Type B pancreatic cell (in vitro differentiated cells): ENCODE measurements around the gene EPB41L4B. TPM values are rescaled to one million over a fixed set of nuclear protein-coding genes. Genes with fewer than 3 reads are reported as not detected.

ENCODE experiments used
- DNase-seq: peaks from one replicate; pipeline ENCODE4 v3.0.0; 2021; ENCODE audit warnings: mixed read lengths; ENCODE audit not compliant: unreplicated experiment; ENCODE audit errors: extremely low spot score
- H3K27ac Mint-ChIP-seq: 2 replicates; pipeline ENCODE4 v1.8.0; 2021; ENCODE audit warnings: mild to moderate bottlenecking, mixed read lengths
- H3K27me3 Mint-ChIP-seq: 2 replicates; pipeline ENCODE4 v1.8.0; 2021; ENCODE audit warnings: mixed read lengths
- H3K36me3 Mint-ChIP-seq: 2 replicates; pipeline ENCODE4 v1.8.0; 2021; ENCODE audit warnings: mixed read lengths
- H3K4me1 Mint-ChIP-seq: one replicate; pipeline ENCODE4 v1.8.0; 2021; ENCODE audit warnings: mixed read lengths; ENCODE audit not compliant: unreplicated experiment
- H3K4me3 Mint-ChIP-seq: 2 replicates; pipeline ENCODE4 v1.8.0; 2021; ENCODE audit warnings: mild to moderate bottlenecking, mixed read lengths
- H3K9me3 Mint-ChIP-seq: 2 replicates; pipeline ENCODE4 v1.8.0; 2021; ENCODE audit warnings: mixed read lengths
- total RNA-seq: library from RNA; stranded (reverse); gene quantifications from 2 replicates; pipeline ENCODE4 v1.2.1, GENCODE V29; 2021; ENCODE audit warnings: low replicate concordance
- TF ChIP-seq, protein P1 (sequence below): fragments of 200-600 bp; sonication (generic); conservative IDR thresholded peaks from 2 replicates; pipeline ENCODE4 v1.5.0; 2021; ENCODE audit warnings: antibody characterized with exemption, mild to moderate bottlenecking

Gene EPB41L4B
- total RNA-seq, 1 donor from 2014 or later = 14.4 TPM

DNA sequence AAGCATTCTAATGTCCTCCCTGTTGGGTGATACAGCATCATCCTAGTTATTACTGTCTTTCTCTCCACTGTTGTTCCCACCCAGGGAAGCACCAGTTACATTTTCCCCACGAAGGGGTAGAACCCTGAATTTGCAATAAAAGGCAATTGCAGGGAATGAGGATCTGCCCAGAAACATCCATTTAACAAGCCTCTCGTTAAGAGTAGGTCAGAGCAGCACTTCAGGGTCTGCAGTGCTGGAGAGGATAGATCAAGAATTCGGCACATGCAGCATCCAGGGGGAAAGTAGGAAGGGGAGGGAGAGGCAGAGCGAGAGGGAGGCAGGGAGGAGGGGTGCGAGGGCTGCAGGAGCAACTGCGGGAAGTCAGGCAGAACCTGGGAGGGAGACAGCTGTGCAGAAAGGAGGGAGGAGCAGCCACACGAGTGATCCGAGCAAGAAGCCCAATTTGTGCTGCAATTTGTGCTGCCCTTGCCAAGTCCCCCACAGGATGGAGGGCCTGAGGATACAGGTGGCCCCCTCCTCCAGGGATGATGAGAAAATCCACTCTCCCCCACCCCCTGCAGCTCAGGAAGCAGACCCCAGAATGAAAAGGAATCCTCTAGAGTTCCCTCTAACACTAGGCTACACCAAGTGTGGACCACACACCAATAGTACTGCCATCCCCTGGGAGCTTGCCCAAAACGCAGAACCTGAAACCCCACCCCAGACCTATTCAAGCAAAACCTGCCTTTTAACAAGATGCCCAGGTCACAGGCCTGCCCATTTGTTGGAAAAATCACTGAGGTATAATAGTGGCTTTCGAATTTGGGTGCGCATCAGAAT is 62.2 kb downstream of the EPB41L4B start:
- TF ChIP-seq, protein P1, sequence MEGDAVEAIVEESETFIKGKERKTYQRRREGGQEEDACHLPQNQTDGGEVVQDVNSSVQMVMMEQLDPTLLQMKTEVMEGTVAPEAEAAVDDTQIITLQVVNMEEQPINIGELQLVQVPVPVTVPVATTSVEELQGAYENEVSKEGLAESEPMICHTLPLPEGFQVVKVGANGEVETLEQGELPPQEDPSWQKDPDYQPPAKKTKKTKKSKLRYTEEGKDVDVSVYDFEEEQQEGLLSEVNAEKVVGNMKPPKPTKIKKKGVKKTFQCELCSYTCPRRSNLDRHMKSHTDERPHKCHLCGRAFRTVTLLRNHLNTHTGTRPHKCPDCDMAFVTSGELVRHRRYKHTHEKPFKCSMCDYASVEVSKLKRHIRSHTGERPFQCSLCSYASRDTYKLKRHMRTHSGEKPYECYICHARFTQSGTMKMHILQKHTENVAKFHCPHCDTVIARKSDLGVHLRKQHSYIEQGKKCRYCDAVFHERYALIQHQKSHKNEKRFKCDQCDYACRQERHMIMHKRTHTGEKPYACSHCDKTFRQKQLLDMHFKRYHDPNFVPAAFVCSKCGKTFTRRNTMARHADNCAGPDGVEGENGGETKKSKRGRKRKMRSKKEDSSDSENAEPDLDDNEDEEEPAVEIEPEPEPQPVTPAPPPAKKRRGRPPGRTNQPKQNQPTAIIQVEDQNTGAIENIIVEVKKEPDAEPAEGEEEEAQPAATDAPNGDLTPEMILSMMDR = no peak
- no peaks in the 10 kb centered on the region for H3K27me3 Mint-ChIP-seq
- H3K36me3 Mint-ChIP-seq = no peaks in the 10 kb centered on the region
- H3K4me1 Mint-ChIP-seq = peaks cover 17% of the 10 kb centered on the region
- H3K4me3 Mint-ChIP-seq = no peak overlapping the region
- DNase-seq = peak; percentile 64
- H3K9me3 Mint-ChIP-seq = no peaks in the 10 kb centered on the region
- no peak overlapping the region for H3K27ac Mint-ChIP-seq

DNA sequence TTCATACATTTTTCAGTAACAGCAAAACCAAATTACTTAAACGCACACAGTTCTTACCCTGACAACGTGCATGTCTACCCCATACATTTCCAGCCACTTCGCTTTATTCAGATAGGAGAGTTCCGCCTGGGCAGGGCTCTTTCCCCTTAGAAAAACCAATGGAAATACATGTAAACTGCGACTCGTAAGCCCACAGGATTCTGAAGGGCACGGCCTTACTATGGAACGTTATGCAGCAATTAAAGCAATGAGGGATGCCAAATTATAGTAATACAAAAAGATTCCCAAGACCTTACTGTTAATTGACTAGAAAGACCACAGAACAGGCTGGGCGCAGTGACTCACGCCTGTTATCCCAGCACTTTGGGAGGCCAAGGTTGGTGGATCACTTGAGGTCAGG is 64.5 kb downstream of the EPB41L4B start:
- peaks cover 9% of the 10 kb centered on the region for H3K36me3 Mint-ChIP-seq

DNA sequence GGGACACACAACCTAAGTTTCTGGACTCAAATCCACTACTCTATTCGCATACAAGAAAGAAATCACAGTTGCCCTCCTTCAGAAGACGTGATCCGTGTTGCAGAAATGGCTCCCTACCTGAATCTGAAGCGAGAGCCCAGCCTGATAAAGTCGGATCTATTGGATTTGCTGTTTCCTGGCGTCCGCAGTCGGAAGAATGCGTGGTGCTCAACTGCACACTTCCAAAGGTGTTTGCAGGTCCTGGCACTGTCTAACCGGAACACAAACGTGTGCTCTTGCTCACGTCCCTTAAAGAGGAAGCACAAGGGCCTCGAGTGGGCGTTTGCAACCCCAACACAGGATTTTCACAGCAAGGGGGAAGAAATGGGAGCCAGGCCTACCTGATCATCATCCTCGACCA is 65.5 kb downstream of the EPB41L4B start:
- peaks cover 40% of the 10 kb centered on the region for H3K4me1 Mint-ChIP-seq
- no peak overlapping the region for H3K27ac Mint-ChIP-seq
- H3K36me3 Mint-ChIP-seq = peaks cover 9% of the 10 kb centered on the region
- peak; percentile 16 for DNase-seq
- TF ChIP-seq, protein P1 = no peak
- no peak overlapping the region for H3K4me3 Mint-ChIP-seq
- H3K9me3 Mint-ChIP-seq = no peaks in the 10 kb centered on the region
- H3K27me3 Mint-ChIP-seq = no peaks in the 10 kb centered on the region

More for the DNA sequence above, 64.5 kb downstream of the EPB41L4B start:
- TF ChIP-seq, protein P1 = no peak
- H3K4me3 Mint-ChIP-seq = no peak overlapping the region
- no peaks in the 10 kb centered on the region for H3K27me3 Mint-ChIP-seq
- H3K27ac Mint-ChIP-seq = no peak overlapping the region
- H3K9me3 Mint-ChIP-seq = no peaks in the 10 kb centered on the region
- peaks cover 35% of the 10 kb centered on the region for H3K4me1 Mint-ChIP-seq
- DNase-seq = no peak

DNA sequence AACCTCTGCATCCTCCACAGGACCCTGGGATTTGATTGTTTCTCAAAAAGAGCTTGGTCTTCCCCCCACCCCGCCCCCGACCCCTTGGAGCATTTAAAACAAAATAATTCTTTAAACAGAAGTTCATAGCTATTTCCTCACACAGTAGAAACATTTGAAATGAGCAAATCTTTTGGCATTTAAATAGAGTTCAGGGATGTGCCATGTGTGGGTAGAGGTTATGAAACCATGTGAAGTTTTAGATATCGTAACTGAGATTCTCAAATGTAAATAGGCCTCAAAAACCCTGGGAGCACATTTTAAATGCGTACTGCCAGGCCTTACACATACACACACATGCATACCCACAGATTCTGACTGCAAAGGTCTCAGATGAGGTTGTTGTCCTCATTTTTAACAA is 66.5 kb downstream of the EPB41L4B start:
- TF ChIP-seq, protein P1 = no peak
- no peak overlapping the region for H3K4me3 Mint-ChIP-seq
- DNase-seq = no peak
- H3K4me1 Mint-ChIP-seq = peaks cover 40% of the 10 kb centered on the region
- no peaks in the 10 kb centered on the region for H3K27me3 Mint-ChIP-seq
- H3K36me3 Mint-ChIP-seq = peaks cover 9% of the 10 kb centered on the region
- no peaks in the 10 kb centered on the region for H3K9me3 Mint-ChIP-seq
- H3K27ac Mint-ChIP-seq = no peak overlapping the region

DNA sequence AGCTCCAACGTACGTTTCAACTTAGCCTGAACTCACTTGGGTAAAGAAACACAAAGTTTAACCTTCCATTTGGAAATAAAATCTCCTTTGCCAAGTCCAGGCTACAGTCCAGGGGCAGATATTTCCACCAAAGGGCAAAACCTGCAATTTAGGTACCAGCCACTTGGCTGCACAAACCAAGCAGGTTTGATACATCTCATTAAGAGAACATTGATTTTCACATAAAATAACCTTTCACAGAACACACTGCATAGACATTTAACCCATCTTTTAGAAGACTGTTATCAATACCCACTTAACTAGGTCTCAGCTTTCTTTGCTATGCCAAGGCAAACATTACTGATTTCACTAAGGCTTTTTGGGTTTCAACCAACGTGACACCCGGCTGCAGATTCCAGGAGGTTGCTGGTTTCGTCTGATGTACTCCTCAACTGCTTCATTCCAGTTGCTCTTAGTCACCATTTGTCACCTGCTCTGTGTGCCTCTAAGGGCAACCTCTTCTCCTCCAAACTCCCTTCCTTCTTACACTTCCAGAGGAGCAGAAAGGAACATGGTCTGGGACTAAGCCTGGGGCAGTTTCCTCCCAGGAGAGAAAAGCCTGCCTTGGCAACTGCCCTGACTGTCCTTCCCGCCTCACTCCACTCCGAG is 67.1 kb downstream of the EPB41L4B start:
- Mint-ChIP-seq H3K36me3 (peaks cover 9% of the 10 kb centered on the region), H3K27me3 (no peaks in the 10 kb centered on the region), H3K4me3 (no peak overlapping the region), H3K4me1 (peaks cover 39% of the 10 kb centered on the region), H3K27ac (peak overlapping the region; percentile 26), H3K9me3 (no peaks in the 10 kb centered on the region)
- TF ChIP-seq, protein P1 = no peak
- no peak for DNase-seq
